Stomach (tissue), 9 donors: ENCODE measurements around the gene DMAC2L. TPM values are rescaled to one million over a fixed set of nuclear protein-coding genes. Genes with fewer than 3 reads are reported as not detected.

Experiments
- DNase-seq, 2 donors: peaks; one replicate each; pipeline versions ENCODE4 v3.0.0 to v3.0.0-alpha.2; 2013 to 2019
- H3K27ac ChIP-seq, 5 donors: fragments of 200-600 bp in 4 of 5; sonication (generic) in 4 of 5; one replicate each; pipeline ENCODE4 v1.5.1; 2013 to 2019; ENCODE audit warnings: mild to moderate bottlenecking in 1 of 5, moderate library complexity in 1 of 5
- H3K27me3 ChIP-seq, 3 donors: fragments of 200-600 bp; sonication (generic); one replicate each; pipeline ENCODE4 v1.5.1; 2017 to 2019; ENCODE audit warnings: mixed run types in 1 of 3
- H3K36me3 ChIP-seq, 4 donors: fragments of 200-600 bp; sonication (generic); 1 replicate in 3 of 4; 2 replicates in 1 of 4; pipeline ENCODE4 v1.5.1; 2016 to 2019
- H3K4me1 ChIP-seq, 4 donors: fragments of 200-600 bp; sonication (generic); one replicate each; pipeline ENCODE4 v1.5.1; 2016 to 2019
- H3K4me3 ChIP-seq, 4 donors: fragments of 200-600 bp; sonication (generic) in 3 of 4; one replicate each; pipeline ENCODE4 v1.5.1; 2016 to 2019; ENCODE audit warnings: mild to moderate bottlenecking in 1 of 4
- H3K9me3 ChIP-seq, 4 donors: fragments of 200-600 bp; sonication (generic); one replicate each; pipeline ENCODE4 v1.5.1; 2016 to 2019
- CTCF ChIP-seq, 7 experiments: fragments of 450-650 bp in 4 of 7; fragments of 200-600 bp in 3 of 7; sonication (generic) in 3 of 7; IDR thresholded peaks; one replicate each; pipeline ENCODE4 v1.5.1; 2016 to 2019; ENCODE audit warnings: antibody characterized with exemption in 7 of 7, control low read depth in 2 of 7, mild to moderate bottlenecking in 1 of 7
- EP300 ChIP-seq: sonication (generic); formaldehyde crosslinking; IDR thresholded peaks from one replicate; pipeline ENCODE4 v1.6.1; 2017; ENCODE audit warnings: antibody characterized with exemption
- POLR2A ChIP-seq, 4 donors: fragments of 450-650 bp; IDR thresholded peaks; one replicate each; pipeline ENCODE4 v1.6.1; 2016; ENCODE audit warnings: antibody characterized with exemption in 4 of 4, control low read depth in 2 of 4, mild to moderate bottlenecking in 1 of 4, moderate library complexity in 1 of 4
- POLR2AphosphoS5 ChIP-seq, 3 donors: sonication (generic); formaldehyde crosslinking; IDR thresholded peaks; one replicate each; pipeline ENCODE4 v1.6.1; 2016; ENCODE audit warnings: antibody characterized with exemption in 3 of 3
- WGBS, 5 donors: extraction: QIAGEN DNeasy Blood & Tissue Kit in 3 of 5; methylation state at CpG; one replicate each; pipeline versions ENCODE4 v1.1.5 to v1.1.7; 2013 to 2018; 5-methylcytosine and 5-hydroxymethylcytosine counted together
- intact Hi-C: fragments of 100-400 bp; cut with DNase I; formaldehyde crosslinking; loops from one replicate; pipeline ENCODE4 v1.15.1; 2023; ENCODE audit warnings: low total_unique reads
- polyA plus RNA-seq, 3 donors: library from polyadenylated mRNA; stranded (reverse); fragments of 200-250 nt; gene quantifications; one replicate each; pipeline ENCODE4 v1.2.3, GENCODE V29; 2013
- total RNA-seq, 5 donors: library from RNA; depleted of rRNA; stranded (reverse); fragments of >200 nt; gene quantifications; one replicate each; pipeline versions ENCODE4 v1.1.0 to v1.2.3, GENCODE V29; 2014 to 2016
- donor health status: healthy with polysubstance abuse.
- donor health status: Bipolar disorder and iron deficiency.
- donor health status: healthy.

The DMAC2L gene
- total and polyA plus RNA-seq, 8 donors, result 1.3 to 83.4 (median 15.4) TPM

- no peaks in the 10 kb centered on the region for H3K9me3 ChIP-seq
- peaks cover 5 to 37% (median 25%) of the 10 kb centered on the region in 4 donors for H3K4me1 ChIP-seq
- H3K27me3 ChIP-seq, result no peaks in the 10 kb centered on the region
- H3K4me3 ChIP-seq, result no peak overlapping the region
- no peak overlapping the region for H3K27ac ChIP-seq
- WGBS, 5 donors, result 42 to 47% (median 45%) methylated on average over 4 of the region's 4 CpGs
- intact Hi-C loops, result no loop called here
- peak in 5 of 7 experiments; percentile 36 to 62 (median 49) for TF ChIP-seq CTCF (IDR thresholded peaks at IDR 0.05)
- TF ChIP-seq EP300, result no peak
- H3K36me3 ChIP-seq, result peaks cover 0 to 7% (median 1%) of the 10 kb centered on the region in 4 donors
- DNase-seq, result peak in 1 of 2 donors; percentile 64
These were observed 6.0 kb downstream of the DMAC2L start for GRCh38 chr14:50318031-50318626.

GRCh38 chr14:50319293-50319692, 7.2 kb downstream of the DMAC2L start:
- intact Hi-C loops, result no loop called here
- Histone ChIP-seq H3K36me3 (peaks cover 6 to 16% (median 10%) of the 10 kb centered on the region in 4 donors), H3K9me3 (no peaks in the 10 kb centered on the region), H3K27me3 (no peaks in the 10 kb centered on the region), H3K4me1 (peaks cover 0 to 30% (median 20%) of the 10 kb centered on the region in 4 donors), H3K4me3 (no peak overlapping the region), H3K27ac (no peak overlapping the region)
- DNase-seq, result no peak
- no peak for TF ChIP-seq EP300
- TF ChIP-seq CTCF (IDR thresholded peaks at IDR 0.05), result no peak
- no peak for TF ChIP-seq POLR2A (IDR thresholded peaks at IDR 0.05)
- no peak for TF ChIP-seq POLR2AphosphoS5 (IDR thresholded peaks at IDR 0.05)
- 75 to 86% (median 85%) methylated on average over 1 of the region's 1 CpG for WGBS, 5 donors

- Histone ChIP-seq H3K27me3 (no peaks in the 10 kb centered on the region), H3K4me1 (peaks cover 0 to 30% (median 20%) of the 10 kb centered on the region in 4 donors), H3K27ac (peak overlapping the region in 1 of 5 donors; percentile 79), H3K9me3 (no peaks in the 10 kb centered on the region), H3K36me3 (peaks cover 6 to 20% (median 15%) of the 10 kb centered on the region in 4 donors), H3K4me3 (no peak overlapping the region)
- no peak for TF ChIP-seq POLR2A (IDR thresholded peaks at IDR 0.05)
- TF ChIP-seq CTCF (IDR thresholded peaks at IDR 0.05), result no peak
- no peak for TF ChIP-seq POLR2AphosphoS5 (IDR thresholded peaks at IDR 0.05)
- no peak for TF ChIP-seq EP300
- WGBS, 5 donors, result 76 to 93% (median 89%) methylated on average over 2 of the region's 2 CpGs
- intact Hi-C loops, result no loop called here
- DNase-seq, result no peak
These were observed 7.6 kb downstream of the DMAC2L start for GRCh38 chr14:50319721-50320120.

GRCh38 chr14:50320283-50320682, 8.2 kb downstream of the DMAC2L start:
- Histone ChIP-seq H3K27ac (peak overlapping the region in 4 of 5 donors; percentile 57 to 79 (median 68)), H3K27me3 (no peaks in the 10 kb centered on the region), H3K9me3 (no peaks in the 10 kb centered on the region), H3K4me3 (peak overlapping the region in 1 of 4 donors; percentile 4), H3K4me1 (peaks cover 0 to 30% (median 20%) of the 10 kb centered on the region in 4 donors), H3K36me3 (peaks cover 7 to 26% (median 18%) of the 10 kb centered on the region in 4 donors)
- no peak for DNase-seq
- no peak for TF ChIP-seq POLR2AphosphoS5 (IDR thresholded peaks at IDR 0.05)
- WGBS, 5 donors, result 63 to 70% (median 66%) methylated on average over 8 of the region's 8 CpGs
- intact Hi-C loops, result no loop called here
